Endothelial cell (in vitro differentiated cells): ENCODE measurements around the gene FGD3. TPM values are rescaled to one million over a fixed set of nuclear protein-coding genes. Genes with fewer than 3 reads are reported as not detected.

Experiments used
- DNase-seq: peaks from one replicate; pipeline ENCODE4 v3.0.0; 2021; ENCODE audit warnings: low spot score
- H3K27ac Mint-ChIP-seq: one replicate; pipeline ENCODE4 v1.8.0; 2021; ENCODE audit warnings: mixed read lengths, inconsistent platforms; ENCODE audit not compliant: unreplicated experiment
- H3K27me3 Mint-ChIP-seq: one replicate; pipeline ENCODE4 v1.8.0; 2021; ENCODE audit warnings: mild to moderate bottlenecking, moderate library complexity, mixed read lengths, inconsistent platforms; ENCODE audit not compliant: unreplicated experiment
- H3K36me3 Mint-ChIP-seq: one replicate; pipeline ENCODE4 v1.8.0; 2021; ENCODE audit warnings: mild to moderate bottlenecking, low read depth, mixed read lengths, inconsistent platforms; ENCODE audit not compliant: unreplicated experiment
- H3K4me1 Mint-ChIP-seq: one replicate; pipeline ENCODE4 v1.8.0; 2021; ENCODE audit warnings: mild to moderate bottlenecking, mixed read lengths, inconsistent platforms; ENCODE audit not compliant: unreplicated experiment
- H3K4me3 Mint-ChIP-seq: one replicate; pipeline ENCODE4 v1.8.0; 2021; ENCODE audit warnings: mild to moderate bottlenecking, mixed read lengths, inconsistent platforms; ENCODE audit not compliant: unreplicated experiment
- H3K9me3 Mint-ChIP-seq: one replicate; pipeline ENCODE4 v1.8.0; 2021; ENCODE audit warnings: mixed read lengths, inconsistent platforms; ENCODE audit not compliant: unreplicated experiment
- total RNA-seq: library from RNA; stranded (reverse); fragmentation: NEBNext Ultra II Directional; extraction: Animal tissue kit (Norgen Biotek cat#: 25700); gene quantifications from one replicate; pipeline ENCODE4 v1.2.1, GENCODE V29; 2021; ENCODE audit not compliant: unreplicated experiment
- TF ChIP-seq, protein P1 (sequence below): fragments of 200-600 bp; sonication (generic); IDR thresholded peaks from one replicate; pipeline ENCODE4 v1.5.0; 2021; ENCODE audit warnings: antibody characterized with exemption; ENCODE audit not compliant: unreplicated experiment

The FGD3 gene
- total RNA-seq, 1 donor from 2014 or later = 1.1 TPM

DNA sequence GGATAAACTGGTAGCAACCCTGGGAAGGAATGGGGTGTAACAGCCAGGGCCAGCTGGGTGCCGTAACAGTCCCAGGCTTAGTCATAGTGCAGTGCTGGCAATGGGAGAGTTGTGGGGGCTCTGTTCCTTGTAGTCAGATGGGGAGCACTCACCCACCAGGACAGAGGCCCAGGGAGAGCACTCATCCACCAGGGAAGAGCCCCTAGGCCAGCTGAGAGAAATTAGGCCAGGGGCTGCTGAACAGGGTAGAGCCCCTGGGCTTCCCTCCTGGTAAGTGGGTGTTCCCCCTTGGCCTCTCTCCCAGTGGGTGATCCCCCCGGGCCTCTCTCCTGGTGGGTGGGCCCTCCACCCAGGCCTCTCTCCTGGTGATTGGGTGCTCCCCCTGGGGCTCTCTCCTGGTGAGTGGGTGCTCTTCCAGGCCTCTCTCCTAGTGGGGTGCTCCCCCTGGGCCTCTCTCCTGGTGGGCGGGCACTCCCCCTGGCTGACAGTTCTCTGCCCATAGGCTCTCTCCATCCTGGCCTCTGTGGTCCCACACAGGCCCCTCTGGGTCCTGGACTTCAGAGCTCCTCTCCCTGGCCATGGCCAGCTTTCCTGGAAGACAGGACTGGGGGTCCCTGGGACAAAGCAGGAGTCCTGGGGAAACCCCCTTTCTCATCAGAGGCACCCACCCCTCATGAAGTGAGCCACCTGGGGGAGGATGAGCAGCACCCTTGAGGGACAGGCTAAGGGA, 13.4 kb downstream of the FGD3 start:
- H3K27me3 Mint-ChIP-seq = no peaks in the 10 kb centered on the region
- H3K4me3 Mint-ChIP-seq = no peak overlapping the region
- H3K27ac Mint-ChIP-seq = no peak overlapping the region
- H3K9me3 Mint-ChIP-seq = no peaks in the 10 kb centered on the region
- peaks cover 14% of the 10 kb centered on the region for H3K4me1 Mint-ChIP-seq
- H3K36me3 Mint-ChIP-seq = no peaks in the 10 kb centered on the region
- TF ChIP-seq, protein P1, sequence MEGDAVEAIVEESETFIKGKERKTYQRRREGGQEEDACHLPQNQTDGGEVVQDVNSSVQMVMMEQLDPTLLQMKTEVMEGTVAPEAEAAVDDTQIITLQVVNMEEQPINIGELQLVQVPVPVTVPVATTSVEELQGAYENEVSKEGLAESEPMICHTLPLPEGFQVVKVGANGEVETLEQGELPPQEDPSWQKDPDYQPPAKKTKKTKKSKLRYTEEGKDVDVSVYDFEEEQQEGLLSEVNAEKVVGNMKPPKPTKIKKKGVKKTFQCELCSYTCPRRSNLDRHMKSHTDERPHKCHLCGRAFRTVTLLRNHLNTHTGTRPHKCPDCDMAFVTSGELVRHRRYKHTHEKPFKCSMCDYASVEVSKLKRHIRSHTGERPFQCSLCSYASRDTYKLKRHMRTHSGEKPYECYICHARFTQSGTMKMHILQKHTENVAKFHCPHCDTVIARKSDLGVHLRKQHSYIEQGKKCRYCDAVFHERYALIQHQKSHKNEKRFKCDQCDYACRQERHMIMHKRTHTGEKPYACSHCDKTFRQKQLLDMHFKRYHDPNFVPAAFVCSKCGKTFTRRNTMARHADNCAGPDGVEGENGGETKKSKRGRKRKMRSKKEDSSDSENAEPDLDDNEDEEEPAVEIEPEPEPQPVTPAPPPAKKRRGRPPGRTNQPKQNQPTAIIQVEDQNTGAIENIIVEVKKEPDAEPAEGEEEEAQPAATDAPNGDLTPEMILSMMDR = no peak
- DNase-seq = no peak

DNA sequence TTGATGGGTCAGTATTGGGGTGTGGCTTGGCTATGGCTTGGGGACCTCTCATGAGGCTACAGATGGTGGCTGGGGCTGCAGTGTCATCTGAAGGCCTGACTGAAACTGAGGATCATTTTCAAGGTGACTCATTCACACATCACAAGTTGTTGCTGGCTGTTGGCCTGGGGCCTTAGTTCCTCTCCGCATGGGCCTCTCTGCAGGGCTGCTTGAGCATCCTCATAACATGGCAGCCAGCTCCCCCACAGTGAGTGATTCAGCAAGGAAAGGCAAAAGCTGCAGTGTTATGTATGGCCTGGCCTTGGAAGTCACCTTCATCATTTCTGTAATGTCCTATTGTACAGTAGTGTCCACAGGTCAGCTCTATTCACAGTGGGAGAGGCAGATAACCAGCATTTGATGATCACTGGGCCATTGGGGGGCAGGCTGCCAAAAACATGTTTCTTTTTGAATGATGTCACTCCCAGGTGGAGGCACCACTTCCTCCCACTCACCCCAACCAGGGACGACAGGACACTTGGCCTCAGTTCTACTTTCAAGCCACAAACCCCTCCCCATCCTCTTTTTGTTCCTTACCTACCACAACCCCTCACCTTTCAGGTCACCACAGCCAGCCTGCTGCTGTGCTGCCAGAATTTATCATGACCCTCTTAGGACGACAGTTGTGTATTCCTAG, 14.4 kb downstream of the FGD3 start:
- DNase-seq = no peak
- TF ChIP-seq, protein P1 = no peak
- H3K36me3 Mint-ChIP-seq = no peaks in the 10 kb centered on the region
- peaks cover 19% of the 10 kb centered on the region for H3K4me1 Mint-ChIP-seq
- H3K4me3 Mint-ChIP-seq = no peak overlapping the region
- no peaks in the 10 kb centered on the region for H3K27me3 Mint-ChIP-seq
- no peaks in the 10 kb centered on the region for H3K9me3 Mint-ChIP-seq
- H3K27ac Mint-ChIP-seq = peak overlapping the region; percentile 40

DNA sequence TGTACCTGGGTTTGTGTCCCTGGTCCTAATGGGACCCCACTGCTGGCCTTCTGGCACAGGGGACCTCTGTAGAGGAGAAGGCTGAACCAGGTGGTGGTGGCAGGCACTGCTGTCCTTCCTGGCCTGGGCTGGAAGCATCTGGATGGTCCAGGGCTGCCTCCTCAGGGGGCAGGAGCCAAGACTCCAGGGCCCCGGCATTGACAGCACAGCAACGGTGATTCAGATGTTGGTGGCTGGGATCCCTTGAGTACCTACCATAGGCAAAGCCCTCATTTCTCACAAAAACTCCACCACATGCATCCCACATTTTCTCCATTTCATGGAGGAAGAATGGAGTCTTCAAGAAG, 15.0 kb downstream of the FGD3 start:
- Mint-ChIP-seq H3K4me1 (peaks cover 19% of the 10 kb centered on the region), H3K9me3 (no peaks in the 10 kb centered on the region)

DNA sequence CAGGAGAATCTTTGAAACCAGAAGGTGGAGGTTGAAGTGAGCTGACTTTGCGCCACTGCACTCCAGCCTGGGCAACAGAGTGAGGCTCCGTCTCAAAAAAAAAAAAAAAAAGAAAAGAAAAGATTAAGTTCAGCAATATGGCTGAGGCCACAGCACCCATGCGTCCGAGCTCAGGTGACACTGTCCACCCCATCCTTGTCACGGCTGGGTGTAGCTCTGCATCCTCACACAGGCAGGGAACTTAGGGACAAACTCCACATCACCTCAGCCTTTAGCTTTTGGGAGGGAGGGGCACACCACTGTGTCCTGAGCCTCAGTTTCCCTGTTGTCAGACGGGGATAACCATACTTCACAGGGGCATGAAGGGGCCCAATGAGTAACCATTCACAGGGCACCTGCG, 15.5 kb downstream of the FGD3 start:
- Mint-ChIP-seq H3K9me3 (no peaks in the 10 kb centered on the region), H3K4me3 (no peak overlapping the region), H3K27me3 (peaks cover 3% of the 10 kb centered on the region), H3K36me3 (no peaks in the 10 kb centered on the region), H3K27ac (no peak overlapping the region), H3K4me1 (peaks cover 19% of the 10 kb centered on the region)
- DNase-seq = no peak
- TF ChIP-seq, protein P1 = no peak

More for the DNA sequence above, 15.0 kb downstream of the FGD3 start:
- Mint-ChIP-seq H3K4me3 (no peak overlapping the region), H3K27me3 (peaks cover 2% of the 10 kb centered on the region), H3K27ac (peak overlapping the region; percentile 40), H3K36me3 (no peaks in the 10 kb centered on the region)
- TF ChIP-seq, protein P1 = no peak
- DNase-seq = no peak

DNA sequence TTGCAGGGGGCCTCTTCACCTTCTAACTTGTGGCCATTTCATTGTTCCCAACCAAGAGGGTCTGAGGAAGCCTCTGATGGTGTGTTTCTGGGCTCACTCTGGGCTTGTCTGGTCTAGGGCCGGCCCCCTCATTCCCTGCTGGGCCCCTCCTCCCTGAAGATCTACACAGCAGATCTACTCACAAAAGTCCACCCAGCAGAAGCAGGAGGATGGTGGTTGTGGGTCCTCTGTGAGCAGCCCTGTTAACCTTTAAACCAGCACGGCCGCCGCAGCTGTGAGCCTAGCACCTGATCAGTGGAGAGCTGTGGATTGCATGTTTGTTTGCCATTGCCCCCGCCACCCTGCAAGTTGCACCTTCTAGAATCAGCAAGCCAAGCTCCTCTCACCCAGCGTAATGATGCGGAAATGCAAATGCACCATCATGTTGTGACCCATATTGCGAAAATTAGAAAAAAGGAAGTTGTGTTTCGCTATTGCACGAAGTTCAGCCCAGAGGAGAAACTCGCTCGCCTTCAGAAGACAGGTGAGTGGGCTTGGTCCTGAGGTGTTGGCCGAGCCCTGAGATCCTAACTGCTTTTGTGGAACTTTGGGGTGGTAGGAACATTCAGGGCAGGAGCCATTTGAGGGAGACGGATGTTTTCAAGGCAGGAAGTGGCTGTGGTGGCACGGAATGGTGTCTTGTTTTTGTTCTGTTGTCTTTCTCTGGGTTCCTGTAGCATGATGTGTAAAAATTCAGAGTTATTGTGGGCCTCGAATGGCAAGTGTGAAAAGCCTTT, 16.7 kb downstream of the FGD3 start:
- no peak for DNase-seq
- Mint-ChIP-seq H3K27me3 (peaks cover 3% of the 10 kb centered on the region), H3K4me3 (peak overlapping the region; percentile 38), H3K4me1 (peaks cover 19% of the 10 kb centered on the region), H3K36me3 (no peaks in the 10 kb centered on the region), H3K27ac (peak overlapping the region; percentile 8), H3K9me3 (no peaks in the 10 kb centered on the region)
- TF ChIP-seq, protein P1 = no peak
